DMS153 (cell line): ENCODE results near the gene B4GALNT4.
"Not testable (repeated sequence)": the region's sequence is repeated elsewhere in the genome, so short reads cannot be mapped to it uniquely, and the experiment has no call there.

Experiments
- DNase-seq: peaks from one replicate; lab custom pipeline; 2025; lab: John Stamatoyannopoulos, UW

B4GALNT4 gene

GRCh38 chr11:358129-358800, 11.0 kb upstream of the B4GALNT4 start:
- DNase-seq: no peak

- DNase-seq: no peak
Measured at GRCh38 chr11:359181-359714, 10.1 kb upstream of the B4GALNT4 start.

DNA sequence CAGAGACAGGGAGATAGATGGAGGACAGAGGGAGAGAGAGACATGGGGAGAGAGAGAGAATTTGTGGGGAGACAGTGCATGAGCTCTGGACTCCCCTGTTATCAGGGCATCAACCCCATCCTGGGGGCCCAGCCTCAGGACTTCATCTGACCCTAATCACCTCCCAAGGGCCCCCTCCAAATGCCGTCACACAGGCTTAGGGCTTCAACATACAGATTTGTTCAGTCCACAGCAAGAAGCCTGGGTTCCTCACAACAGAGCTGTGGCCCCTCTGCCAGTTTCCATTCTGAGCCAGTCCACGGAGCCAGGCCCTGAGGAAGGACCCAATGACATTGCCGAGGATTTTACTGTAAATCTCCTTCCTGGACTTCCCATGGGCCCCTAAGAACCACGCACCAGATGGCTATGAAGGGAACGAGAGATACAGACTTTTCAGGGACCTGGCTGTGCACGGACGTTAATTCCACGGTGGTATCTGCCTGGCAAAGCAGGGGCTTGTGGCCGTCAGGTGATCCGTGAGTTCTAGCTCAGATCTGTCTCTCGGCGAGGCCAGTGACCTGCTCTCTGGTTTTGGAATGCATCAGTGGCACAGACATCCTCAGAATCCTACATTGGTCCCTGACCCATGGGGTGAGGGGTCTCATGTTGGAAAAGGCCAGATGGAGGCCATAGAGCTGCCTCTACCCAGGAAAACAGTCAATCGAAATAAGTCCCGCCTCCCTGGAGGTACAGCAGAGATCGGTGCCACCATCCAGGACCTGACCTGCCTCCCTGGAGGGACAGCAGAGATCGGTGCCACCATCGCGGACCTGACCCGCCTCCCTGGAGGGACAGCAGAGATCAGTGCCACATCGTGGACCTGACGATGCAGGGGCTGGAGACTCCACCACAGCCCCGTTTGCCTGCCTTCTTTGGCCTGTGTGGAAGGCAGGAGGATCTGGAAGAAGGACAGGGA, 8.7 kb upstream of the B4GALNT4 start:
- no peak for DNase-seq

- no peak for DNase-seq
Measured at GRCh38 chr11:362642-363442, 6.5 kb upstream of the B4GALNT4 start.

GRCh38 chr11:363443-363805, 5.9 kb upstream of the B4GALNT4 start:
- not testable (repeated sequence) for DNase-seq

DNA sequence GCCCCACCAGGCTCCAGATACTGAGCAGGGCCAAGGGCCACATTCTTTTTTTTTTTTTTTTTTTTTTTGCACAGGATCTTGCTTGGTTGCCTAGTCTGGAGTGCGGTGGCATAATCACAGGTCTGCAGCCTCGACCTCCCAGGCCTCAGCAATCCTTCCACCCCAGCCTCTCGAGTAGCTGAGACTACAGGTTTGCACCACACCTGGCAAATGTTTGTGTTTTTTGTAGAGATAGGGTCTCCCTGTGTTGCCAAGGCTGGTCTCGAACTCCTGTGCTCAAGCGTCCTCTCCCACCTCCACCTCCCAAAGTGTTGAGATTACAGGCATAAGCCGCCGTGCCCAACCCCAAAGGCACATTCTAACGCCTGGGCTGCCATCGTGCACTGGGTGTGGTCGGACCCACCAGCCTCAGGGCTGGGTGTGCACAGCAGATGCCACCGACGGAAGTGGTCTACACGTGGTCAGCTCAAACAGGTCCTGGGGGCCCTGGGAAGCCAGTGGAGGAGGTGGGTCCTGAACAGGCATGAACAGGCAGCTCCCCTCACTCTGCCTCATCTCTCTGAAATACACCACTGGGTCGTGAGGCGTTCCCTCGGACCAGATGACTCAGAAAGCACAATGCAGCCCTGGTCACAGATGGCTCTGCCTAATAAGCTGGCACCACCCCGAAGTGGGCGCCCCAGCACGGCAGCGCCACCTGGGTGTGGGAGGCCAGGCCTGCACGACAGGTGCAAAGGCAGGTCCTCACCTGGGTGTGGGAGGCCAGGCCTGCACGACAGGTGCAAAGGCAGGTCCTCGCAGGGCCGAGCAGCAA, 5.1 kb upstream of the B4GALNT4 start:
- DNase-seq: peak; percentile 44

- no peak for DNase-seq
Measured at GRCh38 chr11:364991-365725, 4.1 kb upstream of the B4GALNT4 start.

GRCh38 chr11:365831-366230, 3.5 kb upstream of the B4GALNT4 start:
- DNase-seq: no peak

DNA sequence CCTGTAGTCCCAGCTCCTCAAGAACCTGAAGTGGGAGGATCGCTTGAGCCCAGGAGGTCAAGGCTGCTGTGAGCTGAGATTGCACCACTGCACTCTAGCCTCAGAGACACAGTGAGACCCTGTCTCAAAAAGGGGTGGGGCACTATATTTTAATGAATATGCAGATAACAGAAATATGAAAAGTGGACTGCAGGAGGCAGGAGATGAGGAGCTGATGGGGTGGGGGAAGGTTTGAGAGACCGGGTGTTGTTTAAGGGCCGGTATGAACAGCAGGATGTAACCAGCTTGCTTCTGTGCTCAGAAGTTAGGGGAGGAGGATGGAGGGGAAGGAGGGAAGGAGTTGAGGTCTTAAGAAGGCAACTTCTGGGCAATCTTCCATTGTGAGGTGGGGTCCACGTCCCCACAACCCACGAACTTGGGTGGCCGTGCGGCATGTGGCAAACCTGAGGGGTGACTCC, 1.3 kb upstream of the B4GALNT4 start:
- DNase-seq: no peak

- DNase-seq: no peak
Measured at GRCh38 chr11:368414-369335, 624 bp upstream of the B4GALNT4 start.

DNA sequence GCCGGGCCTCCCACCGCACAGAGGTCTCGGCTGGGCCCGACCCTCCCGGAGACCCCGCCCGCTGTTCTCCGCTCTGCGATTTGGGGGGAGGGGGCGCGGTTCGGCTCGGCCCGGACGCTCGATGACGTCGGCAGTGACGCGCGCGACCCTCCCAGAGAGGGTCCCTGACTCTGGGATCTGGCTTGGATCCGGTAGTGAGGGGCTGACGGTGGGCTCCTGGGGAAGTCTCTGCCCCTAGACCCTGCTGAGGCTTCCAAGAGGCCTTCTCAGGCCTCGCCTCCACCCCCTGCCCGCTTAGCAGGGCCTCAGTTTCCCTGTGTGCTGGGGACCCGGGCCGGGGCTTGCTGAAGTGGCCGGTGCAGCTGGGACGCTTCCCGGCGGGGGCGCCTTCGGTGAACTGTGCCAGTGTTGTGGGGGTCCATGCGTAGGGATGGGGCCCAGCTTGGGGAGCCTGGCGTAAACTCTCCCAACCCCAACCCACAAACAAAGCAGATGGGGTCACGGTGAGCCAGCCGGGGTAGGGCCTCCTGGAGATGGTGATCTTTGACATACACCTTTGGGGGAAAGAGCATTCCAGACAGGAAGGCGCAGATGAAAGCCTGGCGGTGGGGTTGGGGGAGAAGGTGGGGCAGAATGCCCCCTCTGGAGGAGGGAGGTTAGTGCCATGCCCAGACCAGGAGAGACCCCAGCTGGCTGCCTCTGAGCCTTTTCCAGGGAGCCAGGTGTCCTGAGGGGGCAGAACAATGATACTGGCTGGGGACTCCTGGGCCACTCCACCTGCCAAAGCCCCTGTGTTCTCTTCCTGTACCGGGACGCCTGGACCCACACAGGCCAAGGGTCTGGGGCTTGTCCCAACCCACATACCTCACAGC, 1.0 kb downstream of the B4GALNT4 start:
- DNase-seq: no peak

DNA sequence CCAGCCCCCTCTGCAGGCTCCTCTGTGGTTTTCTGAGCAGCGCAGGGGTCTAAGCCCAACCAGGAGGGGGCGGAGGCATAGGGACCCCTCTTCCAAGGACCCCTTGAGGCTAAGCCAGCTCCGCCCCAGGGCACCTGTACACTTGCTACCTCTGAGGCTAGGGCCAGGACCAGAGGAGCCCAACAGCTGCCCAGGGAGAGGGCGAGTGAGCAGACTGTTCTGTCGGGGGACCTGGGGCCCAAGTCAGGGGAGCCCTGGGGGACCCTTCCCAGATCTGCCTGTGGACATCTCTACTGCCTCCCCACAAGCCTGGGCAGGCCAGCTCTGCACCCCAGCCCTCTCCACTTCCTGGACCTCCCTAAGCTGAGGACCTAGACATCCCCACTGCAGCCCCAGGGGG, 1.8 kb downstream of the B4GALNT4 start:
- DNase-seq: no peak

- DNase-seq: no peak
Measured at GRCh38 chr11:371716-372590, 2.7 kb downstream of the B4GALNT4 start.

- no peak for DNase-seq
Measured at GRCh38 chr11:372809-373715, 3.8 kb downstream of the B4GALNT4 start.

GRCh38 chr11:373716-374551, 4.6 kb downstream of the B4GALNT4 start:
- DNase-seq: no peak
